Type B pancreatic cell (in vitro differentiated cells): Measurements from ENCODE around the gene DEPDC4. TPM values are rescaled to one million over a fixed set of nuclear protein-coding genes. Genes with fewer than 3 reads are reported as not detected.

Experiments
- DNase-seq: peaks from one replicate; pipeline ENCODE4 v3.0.0; 2021; ENCODE audit warnings: mixed read lengths; ENCODE audit not compliant: unreplicated experiment; ENCODE audit errors: extremely low spot score
- H3K27ac Mint-ChIP-seq: 2 replicates; pipeline ENCODE4 v1.8.0; 2021; ENCODE audit warnings: mild to moderate bottlenecking, mixed read lengths
- H3K27me3 Mint-ChIP-seq: 2 replicates; pipeline ENCODE4 v1.8.0; 2021; ENCODE audit warnings: mixed read lengths
- H3K36me3 Mint-ChIP-seq: 2 replicates; pipeline ENCODE4 v1.8.0; 2021; ENCODE audit warnings: mixed read lengths
- H3K4me1 Mint-ChIP-seq: one replicate; pipeline ENCODE4 v1.8.0; 2021; ENCODE audit warnings: mixed read lengths; ENCODE audit not compliant: unreplicated experiment
- H3K4me3 Mint-ChIP-seq: 2 replicates; pipeline ENCODE4 v1.8.0; 2021; ENCODE audit warnings: mild to moderate bottlenecking, mixed read lengths
- H3K9me3 Mint-ChIP-seq: 2 replicates; pipeline ENCODE4 v1.8.0; 2021; ENCODE audit warnings: mixed read lengths
- total RNA-seq: library from RNA; stranded (reverse); gene quantifications from 2 replicates; pipeline ENCODE4 v1.2.1, GENCODE V29; 2021; ENCODE audit warnings: low replicate concordance
- TF ChIP-seq, protein P1 (sequence below): fragments of 200-600 bp; sonication (generic); conservative IDR thresholded peaks from 2 replicates; pipeline ENCODE4 v1.5.0; 2021; ENCODE audit warnings: antibody characterized with exemption, mild to moderate bottlenecking

The DEPDC4 gene
- total RNA-seq, 1 donor from 2014 or later = 2.6 TPM

DNA sequence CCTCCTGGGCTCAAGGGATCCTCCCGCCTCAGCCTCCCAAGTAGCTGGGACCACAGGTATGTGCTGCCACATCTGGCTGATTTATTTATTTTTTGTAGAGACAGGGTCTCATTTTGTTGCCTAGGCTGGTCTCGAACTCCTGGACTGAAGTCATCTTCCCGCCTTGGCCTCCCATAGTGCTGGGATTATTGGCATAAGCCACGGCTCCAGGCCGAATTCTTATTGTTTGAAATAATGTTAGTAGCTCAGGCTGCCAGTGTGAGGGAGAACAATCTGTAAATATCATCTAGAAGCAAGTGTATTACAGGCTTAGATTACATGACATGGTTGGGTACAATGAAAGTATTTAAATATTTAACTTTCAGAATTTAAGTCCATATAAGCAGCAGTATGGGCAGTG lies 58.0 kb downstream of the DEPDC4 start:
- no peaks in the 10 kb centered on the region for H3K9me3 Mint-ChIP-seq
- H3K4me1 Mint-ChIP-seq = no peaks in the 10 kb centered on the region
- H3K36me3 Mint-ChIP-seq = peaks cover 5% of the 10 kb centered on the region
- TF ChIP-seq, protein P1, sequence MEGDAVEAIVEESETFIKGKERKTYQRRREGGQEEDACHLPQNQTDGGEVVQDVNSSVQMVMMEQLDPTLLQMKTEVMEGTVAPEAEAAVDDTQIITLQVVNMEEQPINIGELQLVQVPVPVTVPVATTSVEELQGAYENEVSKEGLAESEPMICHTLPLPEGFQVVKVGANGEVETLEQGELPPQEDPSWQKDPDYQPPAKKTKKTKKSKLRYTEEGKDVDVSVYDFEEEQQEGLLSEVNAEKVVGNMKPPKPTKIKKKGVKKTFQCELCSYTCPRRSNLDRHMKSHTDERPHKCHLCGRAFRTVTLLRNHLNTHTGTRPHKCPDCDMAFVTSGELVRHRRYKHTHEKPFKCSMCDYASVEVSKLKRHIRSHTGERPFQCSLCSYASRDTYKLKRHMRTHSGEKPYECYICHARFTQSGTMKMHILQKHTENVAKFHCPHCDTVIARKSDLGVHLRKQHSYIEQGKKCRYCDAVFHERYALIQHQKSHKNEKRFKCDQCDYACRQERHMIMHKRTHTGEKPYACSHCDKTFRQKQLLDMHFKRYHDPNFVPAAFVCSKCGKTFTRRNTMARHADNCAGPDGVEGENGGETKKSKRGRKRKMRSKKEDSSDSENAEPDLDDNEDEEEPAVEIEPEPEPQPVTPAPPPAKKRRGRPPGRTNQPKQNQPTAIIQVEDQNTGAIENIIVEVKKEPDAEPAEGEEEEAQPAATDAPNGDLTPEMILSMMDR = no peak
- peak; percentile 39 for DNase-seq
- H3K4me3 Mint-ChIP-seq = no peak overlapping the region
- no peaks in the 10 kb centered on the region for H3K27me3 Mint-ChIP-seq
- no peak overlapping the region for H3K27ac Mint-ChIP-seq

- H3K4me3 Mint-ChIP-seq = no peak overlapping the region
- no peaks in the 10 kb centered on the region for H3K9me3 Mint-ChIP-seq
- H3K27me3 Mint-ChIP-seq = no peaks in the 10 kb centered on the region
- H3K36me3 Mint-ChIP-seq = peaks cover 5% of the 10 kb centered on the region
- DNase-seq = no peak
- H3K4me1 Mint-ChIP-seq = no peaks in the 10 kb centered on the region
- no peak overlapping the region for H3K27ac Mint-ChIP-seq
- TF ChIP-seq, protein P1 = no peak
These were observed 59.6 kb downstream of the DEPDC4 start for GRCh38 chr12:100207311-100207710.

- H3K4me3 Mint-ChIP-seq = peak overlapping the region; percentile 97
- peak overlapping the region; percentile 97 for H3K27ac Mint-ChIP-seq
- TF ChIP-seq, protein P1 = no peak
- no peaks in the 10 kb centered on the region for H3K9me3 Mint-ChIP-seq
- no peak for DNase-seq
- no peaks in the 10 kb centered on the region for H3K36me3 Mint-ChIP-seq
- H3K4me1 Mint-ChIP-seq = peaks cover 7% of the 10 kb centered on the region
- peaks cover 5% of the 10 kb centered on the region for H3K27me3 Mint-ChIP-seq
These were observed 65.1 kb downstream of the DEPDC4 start for GRCh38 chr12:100201604-100202423.

- TF ChIP-seq, protein P1 = peak; percentile 44
- peaks cover 7% of the 10 kb centered on the region for H3K4me1 Mint-ChIP-seq
- H3K27ac Mint-ChIP-seq = peak within 1 kb of the TSS; percentile 97
- no peaks in the 10 kb centered on the region for H3K36me3 Mint-ChIP-seq
- peaks cover 5% of the 10 kb centered on the region for H3K27me3 Mint-ChIP-seq
- peak; percentile 90 for DNase-seq
- H3K9me3 Mint-ChIP-seq = no peaks in the 10 kb centered on the region
- peak within 1 kb of the TSS; percentile 97 for H3K4me3 Mint-ChIP-seq
These were observed 66.3 kb downstream of the DEPDC4 start, which contains the start of gene ACTR6 for GRCh38 chr12:100200463-100201181. TSS of gene ACTR6 (plus strand) at chr12:100200815. CDS start at chr12:100200852, 37 bp downstream.

- peak overlapping the region; percentile 97 for H3K4me3 Mint-ChIP-seq
- DNase-seq = peak; percentile 75
- TF ChIP-seq, protein P1 = no peak
- H3K27ac Mint-ChIP-seq = peak overlapping the region; percentile 97
- H3K4me1 Mint-ChIP-seq = peaks cover 7% of the 10 kb centered on the region
- H3K27me3 Mint-ChIP-seq = peaks cover 5% of the 10 kb centered on the region
- H3K36me3 Mint-ChIP-seq = peaks cover 5% of the 10 kb centered on the region
- no peaks in the 10 kb centered on the region for H3K9me3 Mint-ChIP-seq
These were observed 67.3 kb downstream of the DEPDC4 start for GRCh38 chr12:100199347-100200149.
